Common myeloid progenitor, CD34-positive (primary cell): Measurements from ENCODE around the gene HDGFL3.
"Not testable (repeated sequence)": the region's sequence is repeated elsewhere in the genome, so short reads cannot be mapped to it uniquely, and the experiment has no call there.

Source experiments
- CTCF ChIA-PET: fragments of 350-600 bp; sonication (Branson Sonifier 250); formaldehyde crosslinking; loops from one replicate; lab custom pipeline; 2021; ENCODE audit warnings: antibody characterized with exemption; lab: Charles Lee
- POLR2A ChIA-PET: fragments of 350-600 bp; sonication (Branson Sonifier 250); formaldehyde crosslinking; loops from one replicate; lab custom pipeline; 2021; ENCODE audit warnings: antibody characterized with exemption; lab: Charles Lee
- DNase-seq, 3 donors: peaks; one replicate each; pipeline versions ENCODE4 v3.0.0 to v3.0.0-alpha.2; 2013
- H3K27ac ChIP-seq, 2 experiments: 1 replicate in 1 of 2; 2 replicates in 1 of 2; pipeline ENCODE4 v1.7.0; 2013; ENCODE audit warnings: inconsistent platforms in 2 of 2, low read length in 2 of 2, mild to moderate bottlenecking in 2 of 2, low read depth in 1 of 2, moderate library complexity in 1 of 2; ENCODE audit not compliant: severe bottlenecking in 2 of 2, insufficient read depth in 1 of 2, poor library complexity in 1 of 2
- H3K27me3 ChIP-seq, 5 experiments: replicated peaks in 2 of 5; 1 replicate in 3 of 5; 2 replicates in 2 of 5; pipeline versions ENCODE4 v1.6.1 to v1.7.0; 2013; ENCODE audit warnings: low read length in 4 of 5, mild to moderate bottlenecking in 2 of 5, moderate library complexity in 2 of 5, inconsistent platforms in 1 of 5; ENCODE audit not compliant: insufficient read depth in 5 of 5, control insufficient read depth in 4 of 5
- H3K36me3 ChIP-seq, 4 experiments: 1 replicate in 2 of 4; 2 replicates in 2 of 4; pipeline versions ENCODE4 v1.6.1 to v1.7.0; 2013; ENCODE audit warnings: low read length in 3 of 4, control low read depth in 1 of 4, mild to moderate bottlenecking in 1 of 4; ENCODE audit not compliant: control insufficient read depth in 4 of 4, insufficient read depth in 4 of 4
- H3K4me1 ChIP-seq, 4 experiments: 1 replicate in 3 of 4; 2 replicates in 1 of 4; pipeline versions ENCODE4 v1.6.1 to v1.7.1; 2013; ENCODE audit warnings: low read length in 3 of 4, mild to moderate bottlenecking in 3 of 4, control low read depth in 1 of 4, inconsistent platforms in 1 of 4, moderate library complexity in 1 of 4; ENCODE audit not compliant: control insufficient read depth in 4 of 4, insufficient read depth in 4 of 4; ENCODE audit errors: control extremely low read depth in 1 of 4
- H3K4me3 ChIP-seq, 7 experiments: 1 replicate in 4 of 7; 2 replicates in 3 of 7; pipeline versions ENCODE4 v1.5.1 to v1.7.0; 2013; ENCODE audit warnings: mild to moderate bottlenecking in 7 of 7, low read length in 6 of 7, moderate library complexity in 6 of 7, inconsistent platforms in 2 of 7, low read depth in 2 of 7, control low read depth in 1 of 7; ENCODE audit not compliant: insufficient read depth in 4 of 7, control insufficient read depth in 1 of 7; ENCODE audit errors: extremely low read depth in 1 of 7
- H3K9me3 ChIP-seq, 5 experiments: 1 replicate in 4 of 5; 2 replicates in 1 of 5; pipeline versions ENCODE4 v1.6.1 to v1.7.1; 2013; ENCODE audit warnings: low read length in 4 of 5, mild to moderate bottlenecking in 2 of 5, inconsistent platforms in 1 of 5, low read depth in 1 of 5, moderate library complexity in 1 of 5; ENCODE audit not compliant: control insufficient read depth in 4 of 5, insufficient read depth in 2 of 5; ENCODE audit errors: control extremely low read depth in 1 of 5
- WGBS: methylation state at CpG from one replicate; pipeline ENCODE4 v1.1.5; 2013; ENCODE audit not compliant: insufficient coverage; 5-methylcytosine and 5-hydroxymethylcytosine counted together

The HDGFL3 gene

DNA sequence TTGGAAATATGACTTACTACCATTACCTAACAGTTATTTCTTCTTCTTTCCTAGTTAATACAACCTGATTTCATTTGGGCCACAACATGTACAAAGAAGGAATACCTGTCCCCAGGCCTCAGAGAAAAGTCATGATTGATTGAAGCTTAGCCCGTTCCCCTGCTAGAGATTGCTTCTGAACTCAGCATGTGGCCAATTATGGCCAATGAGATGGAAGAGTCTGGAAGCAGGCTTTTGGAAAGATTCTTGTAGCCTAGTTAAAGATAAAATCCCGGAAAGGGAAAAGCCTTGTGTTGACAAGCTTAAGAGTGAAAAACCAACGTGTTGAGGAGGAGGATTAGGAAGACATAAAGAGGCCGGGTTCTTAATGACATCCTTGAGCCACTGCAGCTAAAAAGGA is 117.2 kb downstream of the HDGFL3 start:
- H3K27ac ChIP-seq = no peak overlapping the region
- H3K27me3 ChIP-seq = no peaks in the 10 kb centered on the region
- no peak overlapping the region for H3K4me3 ChIP-seq
- WGBS = 95% methylated on average over 4 of the region's 4 CpGs
- CTCF ChIA-PET = interaction anchor here (2.1 kb wide), 1 partner anchor 11 kb away, joined by 6 read pairs; no protein-coding TSS in a partner anchor
- no peaks in the 10 kb centered on the region for H3K9me3 ChIP-seq
- peaks cover 7 to 26% (median 15%) of the 10 kb centered on the region in 4 experiments for H3K4me1 ChIP-seq
- H3K36me3 ChIP-seq = no peaks in the 10 kb centered on the region
- POLR2A ChIA-PET = no interaction called here
- DNase-seq = no peak

DNA sequence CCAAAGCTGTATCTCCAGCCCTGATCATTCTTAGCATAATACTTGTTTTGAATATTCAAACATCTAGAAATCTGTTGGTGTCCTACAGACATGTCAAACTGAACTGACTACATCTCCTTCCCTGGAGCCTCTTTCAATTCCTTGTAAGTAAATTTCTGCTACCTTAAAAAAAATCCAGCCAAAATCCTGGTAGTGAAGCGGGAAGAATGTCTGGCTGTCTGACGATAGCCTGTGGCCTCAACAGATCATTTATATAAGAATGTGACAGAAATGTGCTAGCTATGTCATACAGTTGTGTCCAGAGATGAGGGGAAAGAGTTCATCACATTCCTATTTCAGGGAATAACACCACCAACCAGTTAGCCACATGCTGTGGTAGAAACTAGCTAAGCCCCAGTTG is 118.7 kb downstream of the HDGFL3 start:
- POLR2A ChIA-PET = no interaction called here
- no peak overlapping the region for H3K4me3 ChIP-seq
- no peak overlapping the region for H3K27ac ChIP-seq
- WGBS = no CpG with 5 or more reads among the region's 2 CpGs
- H3K9me3 ChIP-seq = no peaks in the 10 kb centered on the region
- no peak for DNase-seq
- CTCF ChIA-PET = interaction anchor here (1.0 to 2.1 kb wide), 2 partner anchors 10 to 29 kb away, joined by 3 to 6 read pairs; no protein-coding TSS in a partner anchor
- H3K36me3 ChIP-seq = no peaks in the 10 kb centered on the region
- H3K4me1 ChIP-seq = peaks cover 7 to 25% (median 15%) of the 10 kb centered on the region in 4 experiments
- no peaks in the 10 kb centered on the region for H3K27me3 ChIP-seq

DNA sequence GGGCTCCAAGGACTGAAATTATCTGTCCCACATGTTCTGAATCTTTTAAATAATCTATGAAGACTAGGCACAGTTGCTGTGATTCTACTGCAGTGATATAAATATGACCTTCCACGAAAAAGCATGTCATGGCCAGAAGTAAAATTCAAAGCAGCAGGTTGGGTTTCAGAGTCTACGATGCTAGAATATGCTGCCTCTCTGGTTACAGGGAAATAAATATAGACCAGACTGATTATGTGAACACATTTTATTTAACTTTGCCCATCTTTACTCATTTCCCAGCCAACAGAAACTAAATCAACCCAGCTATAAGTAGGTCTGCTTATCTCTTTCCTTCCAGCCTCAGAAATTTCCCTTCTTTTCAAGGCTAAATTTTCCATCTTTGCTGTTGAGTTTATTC is 120.0 kb downstream of the HDGFL3 start:
- DNase-seq = no peak

DNA sequence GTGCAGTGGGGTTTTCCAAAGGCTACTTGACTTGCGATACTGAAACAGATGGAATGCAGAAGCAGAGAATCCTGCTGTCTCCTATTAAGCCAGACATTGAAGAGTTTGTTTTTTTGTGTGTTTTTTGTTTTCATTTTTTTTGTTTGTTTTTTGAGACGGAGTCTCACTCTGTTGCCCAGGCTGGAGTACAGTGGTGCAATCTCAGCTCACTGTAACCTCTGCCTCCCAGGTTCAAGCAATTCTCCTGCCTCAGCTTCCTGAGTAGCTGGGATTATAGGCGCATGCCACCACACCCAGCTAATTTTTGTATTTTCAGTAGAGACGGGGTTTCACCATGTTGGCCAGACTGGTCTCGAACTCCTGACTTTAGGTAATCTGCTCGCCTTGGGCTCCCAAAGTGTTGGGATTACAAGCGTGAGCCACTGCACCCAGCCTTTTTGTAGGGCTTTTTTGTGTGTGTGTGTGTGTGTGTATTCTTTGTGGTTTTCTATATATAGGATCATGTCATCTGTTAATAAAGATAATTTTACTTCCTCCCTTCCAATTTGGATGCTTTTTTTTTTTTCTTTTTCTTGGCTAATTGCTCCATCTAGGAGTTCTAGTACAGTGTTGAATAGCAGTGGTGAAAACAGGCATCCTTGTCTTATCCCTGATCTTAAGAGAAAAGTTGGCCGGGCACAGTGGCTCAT is 121.6 kb downstream of the HDGFL3 start:
- H3K9me3 ChIP-seq, H3K36me3 ChIP-seq, H3K27me3 ChIP-seq, H3K27ac ChIP-seq, H3K4me1 ChIP-seq, POLR2A ChIA-PET, H3K4me3 ChIP-seq: not testable (repeated sequence)
- WGBS = 91% methylated on average over 5 of the region's 8 CpGs
- DNase-seq = peak in 1 of 3 donors; percentile 55
- CTCF ChIA-PET = interaction anchor here (1.1 kb wide), 1 partner anchor 21 kb away, joined by 3 read pairs; no protein-coding TSS in a partner anchor

More for the DNA sequence above, 120.0 kb downstream of the HDGFL3 start:
- Histone ChIP-seq H3K27ac (no peak overlapping the region), H3K9me3 (no peaks in the 10 kb centered on the region), H3K4me3 (no peak overlapping the region), H3K4me1 (peaks cover 6 to 17% (median 7%) of the 10 kb centered on the region in 4 experiments), H3K27me3 (no peaks in the 10 kb centered on the region), H3K36me3 (no peaks in the 10 kb centered on the region)
- CTCF ChIA-PET = interaction anchor here (0.6 to 1.0 kb wide), 2 partner anchors 18 to 536 kb away, joined by 3 read pairs; no protein-coding TSS in a partner anchor
- POLR2A ChIA-PET = no interaction called here
- WGBS = 39% methylated on average over 2 of the region's 2 CpGs

DNA sequence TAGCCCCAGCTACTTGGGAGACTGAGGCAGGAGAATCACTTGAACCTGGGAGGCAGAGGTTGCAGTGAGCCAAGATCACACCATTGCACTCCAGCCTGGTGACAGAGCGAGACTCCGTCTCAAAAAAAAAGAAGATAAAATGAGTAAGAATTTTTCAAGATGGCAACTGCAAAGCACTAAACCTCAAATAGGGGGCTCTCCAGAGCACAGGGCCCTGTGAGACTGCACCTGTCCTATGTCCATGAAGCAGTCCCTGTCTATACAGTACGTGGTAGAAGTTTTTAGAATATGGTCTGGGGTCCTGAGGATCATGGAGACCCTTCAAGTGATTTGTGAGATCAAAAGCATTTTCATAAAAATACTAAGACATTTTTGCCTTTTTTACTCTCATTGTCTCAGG is 122.2 kb downstream of the HDGFL3 start:
- DNase-seq, CTCF ChIA-PET, POLR2A ChIA-PET, H3K9me3 ChIP-seq, H3K4me3 ChIP-seq, H3K36me3 ChIP-seq, H3K4me1 ChIP-seq, H3K27me3 ChIP-seq, H3K27ac ChIP-seq: not testable (repeated sequence)
- 97% methylated on average over 3 of the region's 3 CpGs for WGBS

DNA sequence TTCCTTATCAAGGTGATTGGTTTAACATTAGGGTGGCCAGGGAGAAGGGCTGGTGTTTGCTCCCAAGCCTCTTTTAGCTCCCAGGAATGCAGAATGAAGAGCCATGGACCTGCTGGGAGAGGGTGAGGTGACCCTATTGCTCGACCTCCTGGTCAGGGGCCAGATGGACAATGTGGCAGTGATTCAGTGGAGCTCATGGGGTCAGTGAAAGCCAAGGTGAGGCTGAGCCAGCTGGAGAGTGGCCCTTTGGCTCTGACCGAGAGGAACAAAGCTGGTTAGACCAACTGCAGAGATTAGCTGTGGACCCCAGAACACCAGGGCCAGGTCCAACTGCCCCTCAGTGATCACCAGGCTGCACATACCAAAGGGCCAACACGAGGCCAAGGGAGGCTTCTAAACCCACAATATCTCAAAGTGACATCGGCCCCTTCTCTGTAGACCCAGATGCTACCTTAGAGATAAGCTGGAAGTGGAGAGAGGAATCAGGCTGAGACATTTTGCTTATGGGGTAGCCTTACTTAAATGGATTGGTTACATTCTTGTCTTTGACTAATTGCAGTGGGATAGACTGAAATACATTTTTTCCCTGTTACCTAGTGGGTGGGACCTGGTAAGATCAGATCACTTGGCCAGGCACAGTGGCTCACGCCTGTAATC is 124.8 kb downstream of the HDGFL3 start:
- Histone ChIP-seq H3K4me1 (peaks cover 0 to 5% (median 0%) of the 10 kb centered on the region in 4 experiments), H3K4me3 (no peak overlapping the region), H3K27me3 (peaks cover 0 to 2% (median 0%) of the 10 kb centered on the region in 5 experiments), H3K36me3 (no peaks in the 10 kb centered on the region), H3K27ac (no peak overlapping the region), H3K9me3 (peaks cover 0 to 4% (median 0%) of the 10 kb centered on the region in 5 experiments)
- ChIA-PET POLR2A (no interaction called here), CTCF (interaction anchor here (1.8 kb wide), 1 partner anchor 11 kb away, joined by 4 read pairs; no protein-coding TSS in a partner anchor)
- 88% methylated on average over 5 of the region's 5 CpGs for WGBS
- DNase-seq = peak in 1 of 3 donors; percentile 30
